Astrocyte (in vitro differentiated cells and primary cell): ENCODE results near the gene CES5A.

Source experiments
- EZH2 ChIP-seq: IDR thresholded peaks from 2 replicates; pipeline ENCODE4 v1.6.1; 2012; ENCODE audit warnings: mild to moderate bottlenecking, low read length, inconsistent platforms; ENCODE audit not compliant: insufficient read depth
- TF ChIP-seq, protein P1 (sequence below): IDR thresholded peaks from 2 replicates; pipeline ENCODE4 v1.5.1; 2011; ENCODE audit warnings: low read depth, mild to moderate bottlenecking, inconsistent platforms, low read length, moderate library complexity; ENCODE audit not compliant: insufficient read depth

DNA sequence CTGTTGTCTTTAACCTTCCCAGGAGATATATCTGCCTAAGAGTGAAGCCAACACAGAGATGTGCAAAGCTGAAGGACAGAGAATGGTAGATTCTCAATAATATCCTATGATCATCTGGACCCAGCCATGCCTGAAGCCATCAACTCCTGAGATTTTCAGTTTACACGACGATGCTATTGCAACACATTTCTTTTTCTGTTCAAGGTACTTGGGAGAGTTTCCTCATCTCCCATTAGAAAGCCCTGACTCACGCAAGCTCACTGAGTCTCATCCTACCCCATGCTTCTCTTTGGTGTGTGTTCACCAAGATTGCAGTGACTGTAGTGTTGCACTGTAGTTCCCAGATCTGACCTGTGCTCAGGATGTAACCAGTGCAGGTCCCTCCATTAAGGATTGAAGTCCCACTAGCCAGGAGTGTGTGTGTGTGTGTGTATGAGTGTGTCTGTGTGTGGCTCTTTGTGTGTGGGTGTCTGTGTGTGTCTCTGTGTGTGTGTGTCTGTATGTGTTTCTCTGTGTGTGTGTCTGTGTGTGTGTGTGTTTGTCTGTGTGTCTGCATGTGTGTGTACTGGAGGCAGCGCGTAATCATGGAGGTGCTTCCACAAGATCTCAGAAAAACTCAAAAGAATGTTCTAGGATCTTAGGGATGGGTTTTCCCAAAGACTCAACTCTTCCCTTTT is 57.8 kb downstream of the CES5A start:
- TF ChIP-seq EZH2 = no peak
- TF ChIP-seq, protein P1, sequence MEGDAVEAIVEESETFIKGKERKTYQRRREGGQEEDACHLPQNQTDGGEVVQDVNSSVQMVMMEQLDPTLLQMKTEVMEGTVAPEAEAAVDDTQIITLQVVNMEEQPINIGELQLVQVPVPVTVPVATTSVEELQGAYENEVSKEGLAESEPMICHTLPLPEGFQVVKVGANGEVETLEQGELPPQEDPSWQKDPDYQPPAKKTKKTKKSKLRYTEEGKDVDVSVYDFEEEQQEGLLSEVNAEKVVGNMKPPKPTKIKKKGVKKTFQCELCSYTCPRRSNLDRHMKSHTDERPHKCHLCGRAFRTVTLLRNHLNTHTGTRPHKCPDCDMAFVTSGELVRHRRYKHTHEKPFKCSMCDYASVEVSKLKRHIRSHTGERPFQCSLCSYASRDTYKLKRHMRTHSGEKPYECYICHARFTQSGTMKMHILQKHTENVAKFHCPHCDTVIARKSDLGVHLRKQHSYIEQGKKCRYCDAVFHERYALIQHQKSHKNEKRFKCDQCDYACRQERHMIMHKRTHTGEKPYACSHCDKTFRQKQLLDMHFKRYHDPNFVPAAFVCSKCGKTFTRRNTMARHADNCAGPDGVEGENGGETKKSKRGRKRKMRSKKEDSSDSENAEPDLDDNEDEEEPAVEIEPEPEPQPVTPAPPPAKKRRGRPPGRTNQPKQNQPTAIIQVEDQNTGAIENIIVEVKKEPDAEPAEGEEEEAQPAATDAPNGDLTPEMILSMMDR = no peak
